Small intestine (tissue), 16 donors: ENCODE measurements around the gene C10orf105. TPM values are rescaled to one million over a fixed set of nuclear protein-coding genes. Genes with fewer than 3 reads are reported as not detected.
A peak's percentile ranks its signal among the peaks of the same experiment; 100 is the strongest.

ENCODE experiments used
- DNase-seq, 2 donors: peaks; one replicate each; pipeline versions ENCODE4 v3.0.0 to v3.0.0-alpha.2; 2013
- FAIRE-seq: peaks from 2 replicates; lab custom pipeline; 2012; peaks lifted over from hg19 to GRCh38; lab: Jason Lieb, UNC
- H3K27ac ChIP-seq, 3 donors: one replicate each; pipeline ENCODE4 v1.5.1; 2013; ENCODE audit warnings: low read length in 2 of 3, mild to moderate bottlenecking in 2 of 3, control low read depth in 1 of 3, inconsistent platforms in 1 of 3, low read depth in 1 of 3, moderate library complexity in 1 of 3
- H3K27me3 ChIP-seq, 3 donors: one replicate each; pipeline ENCODE4 v1.6.1; 2013; ENCODE audit warnings: low read length in 3 of 3, inconsistent platforms in 1 of 3; ENCODE audit not compliant: control insufficient read depth in 3 of 3, insufficient read depth in 3 of 3
- H3K36me3 ChIP-seq, 3 donors: one replicate each; pipeline ENCODE4 v1.6.1; 2013; ENCODE audit warnings: low read length in 3 of 3, inconsistent platforms in 1 of 3, low read depth in 1 of 3, mild to moderate bottlenecking in 1 of 3, moderate library complexity in 1 of 3; ENCODE audit not compliant: control insufficient read depth in 3 of 3, insufficient read depth in 2 of 3
- H3K4me1 ChIP-seq, 3 donors: one replicate each; pipeline ENCODE4 v1.6.1; 2013; ENCODE audit warnings: low read length in 2 of 3, inconsistent platforms in 1 of 3, low read depth in 1 of 3, mild to moderate bottlenecking in 1 of 3, moderate library complexity in 1 of 3; ENCODE audit not compliant: control insufficient read depth in 3 of 3, insufficient read depth in 2 of 3
- H3K4me3 ChIP-seq, 3 donors: one replicate each; pipeline ENCODE4 v1.5.1; 2013; ENCODE audit warnings: low read length in 3 of 3, control low read depth in 1 of 3, inconsistent platforms in 1 of 3, low read depth in 1 of 3, mild to moderate bottlenecking in 1 of 3, moderate library complexity in 1 of 3
- H3K9me3 ChIP-seq, 2 donors: one replicate each; pipeline ENCODE4 v1.6.1; 2013; ENCODE audit warnings: low read depth in 1 of 2, low read length in 1 of 2; ENCODE audit not compliant: control insufficient read depth in 2 of 2, insufficient read depth in 1 of 2
- WGBS, 3 donors: extraction: QIAGEN DNeasy Blood & Tissue Kit; methylation state at CpG; one replicate each; pipeline ENCODE4 v1.1.7; 2013; 5-methylcytosine and 5-hydroxymethylcytosine counted together
- long read RNA-seq, 10 donors: transcript quantifications; one replicate each; lab custom pipeline, GENCODE V29; 2026
- polyA plus RNA-seq, 4 donors: library from polyadenylated mRNA; stranded (reverse) in 3 of 4; unstranded in 1 of 4; fragments of 200-250 nt in 3 of 4; fragments of 120-200 nt in 1 of 4; gene quantifications; one replicate each; pipeline versions ENCODE4 v1.2.1 to v1.2.3, GENCODE V29; 2013
- donor health status: healthy with polysubstance abuse.
- donor health status: control.
- donor health status: control.
- donor health status: Bipolar disorder and iron deficiency.
- donor health status: healthy.

Gene C10orf105, protein sequence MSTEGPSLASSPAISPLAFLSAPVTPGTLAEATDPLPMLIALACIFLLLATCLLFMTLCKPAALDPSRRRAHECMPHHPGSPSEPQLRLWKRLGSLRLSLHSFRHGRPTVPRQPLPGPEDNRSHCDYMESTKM
- under 1 TPM in 2 of 4 donors, not detected in 2; 0.06 to 0.27 TPM for polyA plus RNA-seq
- long read RNA-seq, donor 1: 0 reads
- long read RNA-seq, donor 2: 0 reads
- long read RNA-seq, donor 3: 0 reads
- long read RNA-seq, donor 4: 0 reads
- long read RNA-seq, donor 5: 0 reads
- long read RNA-seq, donor 6: 0 reads
- long read RNA-seq, donor 7: 0 reads
- long read RNA-seq, donor 8: 0 reads
- long read RNA-seq, donor 9: 0 reads
- long read RNA-seq, donor 10: 0 reads

DNA sequence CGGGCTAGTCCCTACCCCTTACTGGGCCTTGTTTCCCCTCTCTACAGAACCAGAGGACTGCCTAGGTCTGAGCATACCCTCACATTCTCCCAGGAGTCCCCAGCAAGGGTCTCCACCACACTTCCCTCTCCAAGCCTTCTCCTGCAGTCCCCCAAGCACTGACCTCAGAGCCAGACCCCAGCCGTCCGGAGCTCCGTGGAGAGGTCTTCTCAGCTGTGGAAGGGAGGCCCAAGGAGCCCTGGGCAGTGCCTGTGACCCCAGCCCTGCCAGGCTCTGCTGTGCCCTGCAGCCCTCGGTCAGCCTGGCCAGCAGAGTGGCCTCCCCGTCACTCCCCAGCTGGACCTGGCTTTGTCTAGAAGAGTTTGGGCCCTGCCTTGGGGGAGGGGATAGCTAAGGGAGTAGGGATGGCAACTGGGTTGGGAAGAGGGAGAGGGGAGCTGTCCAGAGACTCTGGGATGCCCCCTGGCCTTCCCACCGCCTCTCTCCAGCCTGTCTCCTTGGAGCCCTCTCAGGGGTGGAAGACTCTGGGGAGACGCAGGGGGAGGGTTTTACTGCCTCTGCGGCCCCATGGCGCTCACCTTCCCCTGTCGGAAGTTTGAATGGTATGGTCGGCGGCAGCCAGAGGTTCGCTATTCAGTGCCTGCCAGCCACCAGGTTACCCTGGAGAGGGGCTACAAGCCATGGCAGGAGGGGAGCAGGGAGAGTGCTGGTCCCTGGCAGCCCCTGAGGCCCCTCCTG, at the start of gene C10orf105:
C10orf105 (minus strand) TSS at position 315 of the 738 bp plus-strand sequence. CDS start 3,441 bp downstream, outside the sequence.
- H3K4me1 ChIP-seq: peaks cover 0 to 1% (median 0%) of the 10 kb centered on the region in 3 donors
- no peak within 1 kb of the TSS for H3K4me3 ChIP-seq
- peaks cover 0 to 4% of the 10 kb centered on the region in 2 donors for H3K9me3 ChIP-seq
- H3K27ac ChIP-seq: no peak within 1 kb of the TSS
- DNase-seq (no peak), FAIRE-seq (no peak)
- no peaks in the 10 kb centered on the region for H3K36me3 ChIP-seq
- WGBS, 3 donors: 88 to 93% (median 89%) methylated on average over 8 to 14 of the region's 14 CpGs
- H3K27me3 ChIP-seq: no peaks in the 10 kb centered on the region

DNA sequence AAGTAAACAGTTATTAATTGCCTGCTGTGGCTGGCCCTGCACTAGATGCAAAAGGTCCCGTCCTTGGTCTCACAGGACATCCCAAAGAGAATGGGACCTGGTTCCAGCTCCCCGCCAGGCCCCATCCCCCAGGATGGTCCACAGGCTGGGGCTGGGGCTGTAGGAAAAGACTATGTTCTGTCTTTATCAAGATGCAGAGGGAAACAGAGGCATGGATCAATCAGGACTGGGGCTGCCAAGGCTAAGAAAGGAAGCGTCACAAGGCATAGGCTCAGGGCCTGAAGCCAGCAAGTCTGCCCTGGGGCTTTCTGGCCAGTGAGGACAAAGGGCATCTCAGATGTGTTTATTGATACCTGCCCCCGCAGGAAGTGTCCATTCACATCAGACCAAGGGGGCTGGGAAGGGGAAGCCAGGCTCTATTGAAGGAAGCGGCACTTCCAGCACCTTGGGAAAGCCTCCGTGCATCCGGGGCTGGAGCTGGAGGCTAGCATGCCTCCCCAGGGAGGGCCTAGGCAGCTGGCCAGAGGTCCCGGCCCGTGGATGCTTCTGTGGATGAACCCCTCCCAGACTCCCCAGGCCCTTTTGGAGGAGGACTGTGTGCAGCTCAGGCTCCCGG, 48.0 kb upstream of the C10orf105 start:
- Histone ChIP-seq H3K4me1 (peaks cover 19 to 79% (median 32%) of the 10 kb centered on the region in 3 donors), H3K9me3 (no peaks in the 10 kb centered on the region), H3K27ac (peak overlapping the region; percentile 87 to 94 (median 93)), H3K36me3 (peaks cover 0 to 46% (median 0%) of the 10 kb centered on the region in 3 donors), H3K27me3 (no peaks in the 10 kb centered on the region), H3K4me3 (no peak overlapping the region)
- WGBS, 3 donors: 17 to 32% (median 23%) methylated on average over 10 of the region's 10 CpGs
- FAIRE-seq (no peak), DNase-seq (peak in 1 of 2 donors; percentile 89)

DNA sequence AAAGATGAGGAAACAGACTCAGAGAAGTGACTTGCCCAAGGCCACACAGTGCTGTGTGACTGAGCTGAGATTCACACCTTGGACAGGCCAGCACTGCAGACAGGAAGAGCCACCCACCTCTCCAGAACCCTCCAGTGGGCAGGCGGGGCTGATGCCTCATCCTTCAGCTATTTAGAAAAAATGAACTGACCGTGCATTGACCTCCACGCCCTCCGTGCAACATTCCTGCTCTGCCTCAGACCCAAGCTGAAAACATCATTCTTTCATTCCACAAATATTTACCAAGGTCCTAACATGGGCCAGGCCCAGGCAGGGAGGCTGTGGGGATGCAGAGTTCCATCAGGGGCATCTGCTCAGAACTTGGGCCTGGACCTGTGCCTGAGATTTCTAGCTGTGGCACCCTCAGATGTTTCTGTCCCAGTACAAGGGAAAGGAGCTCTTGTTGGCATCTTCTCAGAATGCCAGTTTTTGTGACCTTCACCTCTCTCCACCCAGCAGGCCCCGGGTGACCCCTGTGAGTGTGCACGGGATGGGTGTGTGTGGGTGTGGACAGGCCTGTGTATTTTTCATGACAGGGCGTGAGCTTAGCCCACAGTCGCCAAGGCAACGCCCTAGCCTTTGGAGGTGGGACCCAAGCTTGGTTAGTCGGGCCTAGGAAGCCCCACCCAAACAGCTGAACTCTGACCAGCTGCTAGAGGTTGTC, 47.3 kb upstream of the C10orf105 start:
- WGBS, 3 donors: 19 to 24% (median 20%) methylated on average over 10 of the region's 10 CpGs
- H3K4me3 ChIP-seq: no peak overlapping the region
- no peaks in the 10 kb centered on the region for H3K9me3 ChIP-seq
- peaks cover 0 to 47% (median 0%) of the 10 kb centered on the region in 3 donors for H3K36me3 ChIP-seq
- peak; percentile 97 to 100 for DNase-seq
- H3K27me3 ChIP-seq: no peaks in the 10 kb centered on the region
- peak overlapping the region; percentile 87 to 94 (median 93) for H3K27ac ChIP-seq
- peaks cover 18 to 77% (median 32%) of the 10 kb centered on the region in 3 donors for H3K4me1 ChIP-seq
- no peak for FAIRE-seq

DNA sequence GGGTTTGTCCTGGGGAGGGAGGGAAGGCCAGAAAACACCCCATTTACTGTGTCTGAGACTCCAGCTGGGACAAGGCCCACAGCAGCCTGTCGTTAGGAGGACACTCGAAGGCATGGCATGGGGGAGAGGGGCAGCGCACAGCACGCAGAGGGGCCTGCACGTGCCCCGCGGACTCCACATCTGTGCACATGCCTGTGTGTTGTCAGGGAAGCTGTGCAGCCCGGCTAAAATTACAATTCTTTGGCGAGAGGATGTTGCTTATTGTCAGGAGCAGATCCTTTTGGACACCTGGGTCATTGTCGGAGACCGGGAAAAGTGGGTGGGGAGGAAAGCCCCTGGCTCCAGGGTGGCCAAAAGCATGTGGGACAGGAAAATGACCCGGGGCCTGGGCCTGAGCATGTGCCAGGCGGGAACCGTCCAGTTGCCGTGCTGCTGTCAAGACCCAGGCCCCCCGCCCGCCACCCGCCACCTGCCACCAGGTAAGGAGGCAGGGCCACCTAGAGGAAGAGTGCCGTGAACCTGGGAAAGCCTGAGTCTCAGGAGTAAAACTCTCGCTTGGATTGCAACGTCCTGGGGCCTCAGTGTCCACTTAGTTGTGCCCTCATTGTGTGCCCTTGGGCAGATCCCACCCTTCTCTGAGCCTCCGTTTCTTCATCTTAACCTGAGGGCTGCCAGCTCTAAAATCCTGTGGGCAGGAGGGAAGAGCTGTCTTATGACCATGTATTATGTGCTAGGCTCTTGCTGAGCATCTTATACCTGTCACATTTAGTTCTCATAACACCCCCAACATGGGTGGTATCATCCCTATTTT, 46.5 kb upstream of the C10orf105 start:
- Histone ChIP-seq H3K9me3 (no peaks in the 10 kb centered on the region), H3K27ac (peak overlapping the region; percentile 87 to 93 (median 90)), H3K4me1 (peaks cover 13 to 73% (median 32%) of the 10 kb centered on the region in 3 donors), H3K27me3 (no peaks in the 10 kb centered on the region), H3K36me3 (peaks cover 0 to 51% (median under 1%) of the 10 kb centered on the region in 3 donors), H3K4me3 (no peak overlapping the region)
- WGBS, 3 donors: 74 to 79% (median 78%) methylated on average over 22 of the region's 22 CpGs
- DNase-seq (no peak), FAIRE-seq (no peak)

DNA sequence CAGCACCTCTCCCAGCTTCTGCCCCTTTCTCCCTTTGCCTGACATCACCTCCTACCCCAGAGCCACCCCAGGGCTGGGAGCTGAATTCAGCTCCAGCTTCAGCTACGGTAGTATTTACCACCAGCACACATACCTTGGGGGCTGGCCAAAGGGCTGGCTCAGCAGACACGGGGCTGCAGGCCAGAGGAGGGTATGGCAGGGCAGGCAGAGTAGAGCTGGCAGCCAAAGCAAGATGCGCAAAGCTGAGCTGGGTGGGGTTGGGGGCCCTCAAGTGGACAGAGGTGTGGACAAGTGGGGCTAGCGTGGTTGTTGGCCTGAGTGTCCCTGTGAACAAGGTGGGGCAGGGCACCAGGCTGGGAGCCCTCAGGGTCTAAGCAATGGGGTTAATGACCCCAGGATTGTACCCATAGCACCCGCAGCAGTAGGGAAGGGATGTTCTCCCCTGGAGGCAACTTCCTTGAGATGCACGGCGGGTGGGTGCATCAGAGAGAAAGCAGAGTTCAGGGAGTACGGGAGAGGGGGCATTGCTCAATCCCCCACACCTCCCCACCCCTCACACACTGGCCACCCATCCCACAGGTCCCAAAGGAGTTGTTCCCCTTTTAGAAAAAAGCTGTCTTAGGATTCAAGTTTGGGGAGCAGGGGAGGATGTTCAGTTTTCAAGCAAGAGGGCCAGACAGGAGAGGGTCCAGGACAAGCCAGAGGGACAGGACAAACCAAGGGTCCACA, 45.8 kb upstream of the C10orf105 start:
- H3K27ac ChIP-seq: peak overlapping the region; percentile 87 to 93 (median 90)
- H3K4me1 ChIP-seq: peaks cover 14 to 73% (median 28%) of the 10 kb centered on the region in 3 donors

DNA sequence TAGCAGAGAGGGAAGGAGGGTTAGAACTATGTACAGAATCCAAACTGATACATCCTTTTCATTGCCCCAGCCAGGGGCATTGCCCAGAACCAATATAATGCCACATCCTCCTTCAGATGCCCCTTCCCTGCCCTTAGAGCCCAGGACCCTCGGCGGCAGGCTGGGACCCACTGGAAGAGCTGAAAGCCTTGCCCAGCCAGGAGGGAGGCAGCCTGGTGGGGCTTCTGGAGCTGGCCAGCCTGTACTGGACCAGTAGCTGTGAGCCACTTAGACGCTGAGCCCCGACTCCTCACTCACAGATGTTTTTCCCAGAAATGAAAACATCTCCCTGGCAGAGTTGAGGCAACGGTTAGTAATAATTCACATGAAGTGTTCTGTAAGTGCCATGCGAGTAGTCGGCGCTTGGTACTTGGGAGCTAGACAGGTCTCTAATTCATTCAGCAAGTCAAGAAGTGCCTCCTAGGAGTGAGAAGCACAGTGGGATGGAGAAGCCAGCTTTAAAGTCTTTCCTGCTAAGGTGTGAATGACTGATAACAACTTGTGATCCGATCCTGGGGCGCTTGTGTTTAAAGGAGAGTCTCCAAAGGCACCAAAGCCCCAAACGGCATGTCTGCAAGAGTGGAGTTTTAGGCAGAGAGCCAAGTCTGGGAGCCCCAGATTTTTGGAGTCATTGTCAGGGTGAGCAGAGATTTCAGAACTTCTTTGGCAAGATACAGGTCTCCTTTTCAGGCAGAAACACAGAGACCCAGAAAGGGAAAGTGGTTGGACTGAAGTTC, 44.0 kb upstream of the C10orf105 start:
- 62 to 80% (median 77%) methylated on average over 11 of the region's 11 CpGs for WGBS, 3 donors
- peaks cover 13 to 62% (median 16%) of the 10 kb centered on the region in 3 donors for H3K4me1 ChIP-seq
- peak overlapping the region in 1 of 3 donors; percentile 28 for H3K27ac ChIP-seq
- DNase-seq (no peak), FAIRE-seq (no peak)
- H3K36me3 ChIP-seq: peaks cover 0 to 48% (median 2%) of the 10 kb centered on the region in 3 donors
- no peaks in the 10 kb centered on the region for H3K27me3 ChIP-seq
- no peaks in the 10 kb centered on the region for H3K9me3 ChIP-seq
- H3K4me3 ChIP-seq: no peak overlapping the region

More for the DNA sequence above, 45.8 kb upstream of the C10orf105 start:
- Histone ChIP-seq H3K27me3 (no peaks in the 10 kb centered on the region), H3K4me3 (no peak overlapping the region), H3K9me3 (no peaks in the 10 kb centered on the region), H3K36me3 (peaks cover 0 to 51% (median 2%) of the 10 kb centered on the region in 3 donors)
- FAIRE-seq (no peak), DNase-seq (no peak)
- 60 to 69% (median 62%) methylated on average over 8 of the region's 8 CpGs for WGBS, 3 donors
